HG03064 (cell line): ENCODE data around the gene MAPK13.
"Not testable (repeated sequence)": the region's sequence is repeated elsewhere in the genome, so short reads cannot be mapped to it uniquely, and the experiment has no call there.

Experiments used
- ATAC-seq: cut with Tn5 transposase; IDR thresholded peaks from one replicate; pipeline ENCODE4 v1.9.1; 2021; ENCODE audit warnings: low read depth; ENCODE audit not compliant: unreplicated experiment

MAPK13 gene

GRCh38 chr6:36114798-36115408, 15.4 kb upstream of the MAPK13 start:
- ATAC-seq = no peak

GRCh38 chr6:36115412-36115811, 14.9 kb upstream of the MAPK13 start:
- ATAC-seq = no peak

- no peak for ATAC-seq
Observed at GRCh38 chr6:36116066-36116864, 14.0 kb upstream of the MAPK13 start.

GRCh38 chr6:36116943-36117342, 13.4 kb upstream of the MAPK13 start:
- no peak for ATAC-seq

DNA sequence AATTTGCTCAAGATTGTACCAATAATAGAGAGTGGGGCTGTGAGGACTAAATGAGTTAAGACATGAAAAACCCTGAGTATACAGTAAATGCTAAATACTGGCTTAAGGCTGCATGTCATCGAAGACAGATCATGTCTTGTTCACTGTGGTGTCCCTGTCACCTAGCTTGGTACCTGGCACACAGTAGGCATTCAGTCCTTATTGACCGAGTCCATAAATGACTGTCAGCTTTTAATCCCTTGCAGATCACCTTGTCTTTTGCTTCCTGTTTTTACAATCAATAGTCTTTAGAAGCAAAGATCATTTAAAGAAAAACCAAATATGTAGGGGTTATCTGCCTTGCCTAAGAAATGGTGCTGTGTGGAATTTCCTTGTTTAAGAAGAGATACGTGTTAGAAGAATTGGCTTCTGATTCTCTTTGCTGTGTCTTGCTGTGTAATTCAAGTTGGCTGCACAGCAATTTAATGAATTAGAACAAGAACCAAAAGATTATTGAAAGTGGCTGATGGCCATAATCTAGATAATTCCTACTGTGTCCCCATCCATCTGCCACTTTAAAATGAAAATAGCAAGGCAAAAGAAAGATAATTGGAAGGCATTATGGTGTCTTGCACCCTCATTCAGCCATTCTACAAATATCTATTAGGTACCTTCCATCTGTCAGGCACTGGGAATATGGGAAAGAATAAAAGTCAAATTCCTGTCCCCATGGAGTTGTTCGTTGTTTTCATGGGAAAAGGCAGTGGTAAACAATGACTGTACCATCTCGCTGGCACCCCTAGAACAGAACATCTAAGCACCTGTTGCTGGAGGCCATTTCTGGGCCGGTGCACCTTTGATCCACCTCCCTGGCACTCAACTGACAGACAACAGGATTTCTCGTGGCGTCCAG, 12.4 kb upstream of the MAPK13 start:
- no peak for ATAC-seq

- ATAC-seq = no peak
Observed at GRCh38 chr6:36118550-36119107, 11.7 kb upstream of the MAPK13 start.

DNA sequence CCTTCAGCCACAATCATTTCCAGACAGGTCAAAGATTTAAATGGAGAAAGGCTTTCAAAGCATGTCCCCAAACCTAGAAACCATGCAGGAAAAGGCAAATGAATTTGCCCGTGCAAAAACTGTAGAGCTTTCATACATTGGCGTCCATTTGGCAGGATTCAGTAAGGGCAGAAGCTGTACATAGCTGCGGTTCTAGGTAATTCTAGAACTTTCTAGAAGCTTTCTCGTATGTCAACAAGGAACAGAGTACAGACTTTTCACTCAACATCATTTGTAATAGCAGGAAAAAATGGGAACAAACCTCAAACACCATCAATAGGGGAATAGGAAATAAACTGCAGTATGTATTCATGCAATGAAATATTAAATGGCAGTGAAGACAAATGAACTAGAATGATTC, 11.1 kb upstream of the MAPK13 start:
- no peak for ATAC-seq

DNA sequence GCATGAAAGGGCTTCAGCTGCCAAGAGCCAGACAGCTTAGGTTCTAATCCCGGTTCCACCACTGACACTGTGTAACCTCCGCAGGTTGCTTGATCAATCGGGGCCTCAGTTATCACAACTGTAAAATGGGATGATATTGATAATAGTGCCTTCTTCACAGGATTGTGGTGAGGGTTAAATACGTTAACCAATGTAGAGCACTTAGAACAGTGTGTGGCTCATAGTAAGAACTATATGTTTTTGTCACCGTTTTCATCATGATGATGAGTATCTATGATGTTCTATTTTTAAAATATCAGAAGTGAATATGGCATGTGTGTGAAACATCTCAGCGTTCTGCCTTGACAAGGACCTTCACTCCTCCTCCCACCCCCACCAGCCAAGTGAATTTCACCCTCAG, 10.3 kb upstream of the MAPK13 start:
- ATAC-seq = no peak

DNA sequence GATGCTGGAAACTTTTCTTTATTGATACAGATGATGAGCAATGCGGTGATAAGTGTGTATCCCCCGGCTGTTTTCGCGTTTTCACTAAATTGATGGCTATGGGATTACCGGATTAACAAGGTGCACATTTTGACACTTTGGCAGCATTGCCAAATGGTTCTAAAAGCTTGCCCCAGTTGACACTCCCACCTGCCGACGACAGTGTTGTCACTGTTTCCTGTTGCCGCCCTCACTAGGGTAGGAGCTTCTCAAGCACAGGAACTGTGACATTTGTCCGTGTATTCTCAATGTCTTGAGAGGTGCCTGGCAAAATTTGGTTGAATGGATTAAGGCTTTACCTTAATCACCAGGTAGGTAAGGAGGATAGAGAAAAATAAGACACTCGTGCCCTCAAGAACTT, 9.8 kb upstream of the MAPK13 start:
- no peak for ATAC-seq

GRCh38 chr6:36120979-36121786, 9.1 kb upstream of the MAPK13 start:
- ATAC-seq = no peak

- ATAC-seq = no peak
Observed at GRCh38 chr6:36121787-36122494, 8.4 kb upstream of the MAPK13 start.

GRCh38 chr6:36122495-36123269, 7.6 kb upstream of the MAPK13 start:
- no peak for ATAC-seq

- peak; percentile 60 for ATAC-seq
Observed at GRCh38 chr6:36123270-36124139, 6.8 kb upstream of the MAPK13 start.

DNA sequence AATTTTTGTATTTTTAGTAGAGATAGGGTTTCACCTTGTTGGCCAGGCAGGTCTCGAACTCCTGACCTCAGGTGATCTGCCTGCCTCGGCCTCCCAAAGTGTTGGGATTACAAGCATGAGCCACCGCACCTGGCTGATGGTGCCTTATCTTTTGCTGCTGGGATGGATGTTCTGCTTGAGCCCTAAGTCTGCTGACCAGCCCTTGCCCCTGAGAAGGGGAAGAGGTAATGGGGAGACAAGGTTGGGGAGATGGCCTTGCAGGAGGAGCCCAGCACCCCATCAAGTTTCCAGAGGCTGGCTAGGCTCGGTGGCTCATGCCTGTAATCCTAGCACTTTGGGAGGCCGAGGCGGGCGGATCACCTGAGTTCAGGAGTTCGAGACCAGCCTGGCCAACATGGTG, 6.0 kb upstream of the MAPK13 start:
- ATAC-seq = not testable (repeated sequence)

GRCh38 chr6:36124881-36125280, 5.4 kb upstream of the MAPK13 start:
- ATAC-seq = no peak

DNA sequence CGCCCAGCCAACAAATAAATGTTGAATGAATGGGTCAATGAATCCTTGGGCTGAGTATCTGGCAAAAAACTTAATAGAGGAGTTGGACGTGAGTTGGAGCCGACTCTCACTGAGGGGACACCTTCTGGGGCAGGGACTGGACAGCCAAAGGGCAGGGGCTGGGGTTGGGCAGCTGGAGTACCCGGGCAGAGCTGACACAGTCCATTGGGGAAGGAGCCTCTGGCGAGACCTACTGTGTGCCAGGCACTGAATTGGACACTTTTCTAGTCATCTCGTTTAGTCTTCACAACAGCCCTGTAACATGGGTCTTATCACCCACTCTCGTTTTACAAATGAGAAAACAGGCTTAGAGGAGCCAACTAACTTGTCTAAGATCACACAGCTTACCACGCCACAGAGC, 4.7 kb upstream of the MAPK13 start:
- no peak for ATAC-seq

GRCh38 chr6:36126121-36126520, 4.2 kb upstream of the MAPK13 start:
- no peak for ATAC-seq
